Measurements from ENCODE around the gene ABHD10.

Gene ABHD10

DNA sequence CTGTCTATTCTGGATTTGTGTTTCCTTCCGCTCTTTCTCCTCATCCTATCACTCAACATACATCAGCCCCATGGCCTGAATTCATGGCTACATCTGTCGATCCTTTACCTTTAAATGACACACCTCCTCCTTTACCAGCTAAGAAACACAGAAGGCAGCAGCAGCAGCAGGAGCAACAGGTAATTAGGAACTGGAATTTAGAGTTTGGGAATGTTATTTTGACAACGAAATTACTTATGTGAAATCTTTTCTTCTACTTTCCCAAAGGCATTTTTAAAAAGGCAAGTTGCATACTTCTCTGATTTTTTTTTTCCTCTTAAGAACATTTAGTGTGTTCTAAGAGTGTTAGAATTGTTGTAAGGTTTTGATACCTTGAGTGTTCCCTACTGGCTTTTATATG, 29.1 kb upstream of the ABHD10 start:
- Histone ChIP-seq H3K4me1 (ENCODE audit: control insufficient read depth in 1 of 2, insufficient read depth in 1 of 2, low read depth in 1 of 2, low read length in 1 of 2) (no peaks in the 10 kb centered on the region), H3K27me3 (no peaks in the 10 kb centered on the region), H3K27ac (no peak overlapping the region), H3K4me3 (ENCODE audit: low read depth in 1 of 2, low read length in 1 of 2) (no peak overlapping the region), H3K36me3 (no peaks in the 10 kb centered on the region), H3K9me3 (no peaks in the 10 kb centered on the region)
- TF ChIP-seq CTCF (IDR thresholded peaks at IDR 0.05) = no peak

- H3K27me3 ChIP-seq = no peaks in the 10 kb centered on the region
- H3K4me1 ChIP-seq (ENCODE audit: control insufficient read depth in 1 of 2, insufficient read depth in 1 of 2, low read depth in 1 of 2, low read length in 1 of 2) = no peaks in the 10 kb centered on the region
- TF ChIP-seq CTCF (IDR thresholded peaks at IDR 0.05) = no peak
- H3K36me3 ChIP-seq = no peaks in the 10 kb centered on the region
- H3K9me3 ChIP-seq = no peaks in the 10 kb centered on the region
- H3K4me3 ChIP-seq (ENCODE audit: low read depth in 1 of 2, low read length in 1 of 2) = no peak overlapping the region
- no peak overlapping the region for H3K27ac ChIP-seq
These were observed 27.8 kb upstream of the ABHD10 start for GRCh38 chr3:111951032-111951431.

- no peak for TF ChIP-seq CTCF (IDR thresholded peaks at IDR 0.05)
- no peak overlapping the region for H3K27ac ChIP-seq
- H3K27me3 ChIP-seq = no peaks in the 10 kb centered on the region
- H3K9me3 ChIP-seq = no peaks in the 10 kb centered on the region
- H3K36me3 ChIP-seq = no peaks in the 10 kb centered on the region
- H3K4me1 ChIP-seq (ENCODE audit: control insufficient read depth in 1 of 2, insufficient read depth in 1 of 2, low read depth in 1 of 2, low read length in 1 of 2) = no peaks in the 10 kb centered on the region
- no peak overlapping the region for H3K4me3 ChIP-seq (ENCODE audit: low read depth in 1 of 2, low read length in 1 of 2)
These were observed 26.7 kb upstream of the ABHD10 start for GRCh38 chr3:111952086-111952485.

DNA sequence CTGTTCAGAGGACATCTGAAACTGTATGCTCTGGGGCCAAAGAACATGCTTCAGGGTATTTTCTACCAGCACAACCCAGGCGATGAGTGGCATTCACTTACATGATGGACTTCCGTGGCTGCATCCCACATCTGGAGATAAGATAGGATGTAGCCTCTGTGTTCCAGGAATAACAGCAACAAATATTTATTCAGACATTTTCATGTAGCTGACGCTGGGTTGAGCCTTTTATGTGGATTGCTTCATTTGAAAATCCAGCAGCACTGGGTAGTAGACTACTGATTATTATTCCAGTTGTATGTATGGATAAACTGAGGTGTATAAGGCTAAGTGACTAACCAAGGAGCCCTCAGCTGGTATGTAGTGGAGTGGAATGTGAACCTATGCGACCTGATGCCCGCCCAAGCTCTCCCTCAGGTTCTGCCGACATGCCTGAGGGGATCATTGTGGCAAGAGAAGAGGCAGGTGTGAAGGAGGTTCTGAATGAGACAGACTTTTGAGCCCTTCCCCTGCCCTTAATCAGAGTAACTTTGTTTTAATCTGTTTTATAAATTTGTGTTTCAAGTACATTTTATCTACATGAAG, 25.9 kb upstream of the ABHD10 start:
- Histone ChIP-seq H3K27me3 (no peaks in the 10 kb centered on the region), H3K9me3 (no peaks in the 10 kb centered on the region), H3K4me3 (ENCODE audit: low read depth in 1 of 2, low read length in 1 of 2) (no peak overlapping the region), H3K4me1 (ENCODE audit: control insufficient read depth in 1 of 2, insufficient read depth in 1 of 2, low read depth in 1 of 2, low read length in 1 of 2) (no peaks in the 10 kb centered on the region), H3K36me3 (no peaks in the 10 kb centered on the region), H3K27ac (no peak overlapping the region)
- no peak for TF ChIP-seq CTCF (IDR thresholded peaks at IDR 0.05)

- Histone ChIP-seq H3K27me3 (no peaks in the 10 kb centered on the region), H3K4me1 (ENCODE audit: control insufficient read depth in 1 of 2, insufficient read depth in 1 of 2, low read depth in 1 of 2, low read length in 1 of 2) (no peaks in the 10 kb centered on the region)
- TF ChIP-seq CTCF (IDR thresholded peaks at IDR 0.05) = no peak
These were observed 24.4 kb upstream of the ABHD10 start for GRCh38 chr3:111954228-111954990.

More at GRCh38 chr3:111954228-111954990, 24.4 kb upstream of the ABHD10 start:
- Histone ChIP-seq H3K36me3 (no peaks in the 10 kb centered on the region), H3K4me3 (ENCODE audit: low read depth in 1 of 2, low read length in 1 of 2) (no peak overlapping the region), H3K9me3 (no peaks in the 10 kb centered on the region), H3K27ac (no peak overlapping the region)
